ENCODE results near the gene FLT3LG.

- TF ChIP-seq EZH2 (IDR thresholded peaks at IDR 0.05; ENCODE audit: borderline replicate concordance, low read length) (no peak), CTCF (conservative IDR thresholded peaks at IDR 0.05 in 1 of 2, IDR thresholded peaks at IDR 0.05 in 1 of 2; ENCODE audit: extremely low read depth in 1 of 2, insufficient read depth in 1 of 2, low read depth in 1 of 2, low read length in 2 of 2) (no peak)
Observed at GRCh38 chr19:49430678-49431329, 43.2 kb upstream of the FLT3LG start.

All from mammary epithelial cell (primary cell).